ENCODE results near the gene TFCP2.
"Not testable (repeated sequence)": the region's sequence is repeated elsewhere in the genome, so short reads cannot be mapped to it uniquely, and the experiment has no call there.

TFCP2 gene, protein sequence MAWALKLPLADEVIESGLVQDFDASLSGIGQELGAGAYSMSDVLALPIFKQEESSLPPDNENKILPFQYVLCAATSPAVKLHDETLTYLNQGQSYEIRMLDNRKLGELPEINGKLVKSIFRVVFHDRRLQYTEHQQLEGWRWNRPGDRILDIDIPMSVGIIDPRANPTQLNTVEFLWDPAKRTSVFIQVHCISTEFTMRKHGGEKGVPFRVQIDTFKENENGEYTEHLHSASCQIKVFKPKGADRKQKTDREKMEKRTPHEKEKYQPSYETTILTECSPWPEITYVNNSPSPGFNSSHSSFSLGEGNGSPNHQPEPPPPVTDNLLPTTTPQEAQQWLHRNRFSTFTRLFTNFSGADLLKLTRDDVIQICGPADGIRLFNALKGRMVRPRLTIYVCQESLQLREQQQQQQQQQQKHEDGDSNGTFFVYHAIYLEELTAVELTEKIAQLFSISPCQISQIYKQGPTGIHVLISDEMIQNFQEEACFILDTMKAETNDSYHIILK

GRCh38 chr12:51172515-51173431 is at the start of gene TFCP2:
Gene TFCP2, minus strand, starts transcription at chr12:51173135. Its CDS starts 713 bp downstream, at chr12:51172422.
- DNase-seq (ENCODE audit: low read depth in 3 of 3): peak; percentile 86 to 91 (median 90)

GRCh38 chr12:51222461-51222860 is 49.5 kb upstream of the TFCP2 start:
- DNase-seq (ENCODE audit: low read depth in 3 of 3): no peak

DNA sequence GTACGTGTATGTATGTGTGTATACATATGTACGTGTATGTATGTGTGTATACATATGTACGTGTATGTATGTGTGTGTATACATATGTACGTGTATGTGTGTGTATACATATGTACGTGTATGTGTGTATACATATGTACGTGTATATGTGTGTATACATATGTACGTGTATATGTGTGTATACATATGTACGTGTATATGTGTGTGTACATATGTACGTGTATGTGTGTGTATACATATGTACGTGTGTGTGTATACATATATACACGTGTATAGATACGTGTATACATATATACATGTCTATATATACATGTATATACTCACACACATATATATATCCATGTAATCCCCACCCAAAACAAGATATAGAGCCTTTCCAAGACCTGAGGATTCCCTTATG is 46.9 kb upstream of the TFCP2 start:
- not testable (repeated sequence) for DNase-seq (ENCODE audit: low read depth in 3 of 3)

GRCh38 chr12:51219322-51219721 is 46.4 kb upstream of the TFCP2 start:
- no peak for DNase-seq (ENCODE audit: low read depth in 3 of 3)

DNA sequence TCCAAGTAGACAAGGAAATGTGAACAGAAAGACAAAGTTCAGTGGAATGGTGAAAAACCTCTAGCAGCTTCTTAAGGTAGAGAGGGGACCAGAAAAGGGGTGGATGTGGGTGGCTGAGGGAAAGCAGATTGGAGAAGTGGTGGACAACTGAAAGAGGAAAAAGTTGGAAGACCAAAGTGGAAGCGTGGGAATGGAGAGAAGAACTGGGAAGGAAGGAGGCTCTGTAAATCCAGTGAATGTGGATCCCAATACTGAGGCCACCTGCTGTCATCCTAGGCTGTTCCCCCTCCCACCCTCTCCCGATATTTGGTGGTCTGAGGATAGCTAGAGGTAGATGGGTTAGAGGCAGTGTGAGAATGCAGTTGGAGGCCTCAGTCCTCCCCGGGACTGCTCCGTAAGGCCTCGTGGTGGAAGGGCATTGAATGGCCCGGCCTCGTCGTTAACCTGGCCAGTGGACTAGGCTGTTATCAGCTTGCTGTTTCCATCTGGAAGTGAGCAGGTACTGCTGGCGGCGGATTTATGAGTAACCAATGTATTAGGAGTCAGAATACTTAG is 45.7 kb upstream of the TFCP2 start:
- no peak for DNase-seq (ENCODE audit: low read depth in 3 of 3)

- DNase-seq (ENCODE audit: low read depth in 3 of 3): peak; percentile 24 to 63 (median 45)
Measured at GRCh38 chr12:51217968-51218606, 45.2 kb upstream of the TFCP2 start, which contains the start of gene POU6F1. Gene POU6F1, minus strand, starts transcription at chr12:51218062. Its CDS starts 11,226 bp downstream, at chr12:51206836.

DNA sequence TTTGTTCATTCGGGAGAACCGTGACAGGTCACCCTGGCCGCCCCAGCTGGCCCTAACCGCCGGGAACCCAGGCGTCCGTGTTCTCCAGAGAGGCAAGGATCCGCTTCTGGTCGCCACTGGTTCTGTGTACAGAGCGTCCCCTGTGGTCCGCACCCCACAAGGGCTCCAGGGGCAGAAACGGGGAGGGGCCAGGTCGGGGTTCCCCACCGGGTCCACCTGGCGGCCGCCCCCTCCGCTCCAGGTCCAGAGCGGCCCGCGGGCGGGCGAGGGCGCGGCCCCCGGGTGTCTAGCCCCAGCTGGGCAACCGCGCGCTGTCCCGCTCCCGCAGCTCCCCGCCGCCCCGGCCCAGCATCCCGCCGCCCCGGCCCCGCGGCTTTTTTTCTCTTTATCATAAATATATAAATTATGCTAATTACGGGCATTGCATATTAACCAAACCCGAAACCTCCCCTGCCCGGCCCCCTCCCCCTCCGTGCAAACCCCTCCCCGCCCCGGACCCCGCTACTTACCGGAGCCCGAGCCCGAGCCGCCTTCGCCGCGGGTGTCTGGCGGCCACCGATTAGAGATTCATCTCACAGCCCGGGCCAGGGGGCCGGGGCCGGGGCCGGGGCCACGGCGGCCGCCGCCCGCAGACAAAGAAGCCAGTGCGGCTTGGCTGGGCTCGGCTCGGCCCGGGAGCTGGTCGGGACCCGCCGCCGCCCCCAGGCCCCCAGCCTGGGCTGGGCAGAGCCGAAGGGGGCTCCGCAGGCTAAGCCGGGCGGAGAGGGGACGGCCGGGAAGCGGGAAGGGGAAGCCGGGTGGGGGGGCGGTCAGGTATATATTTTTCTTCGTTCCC is 44.4 kb upstream of the TFCP2 start:
- DNase-seq (ENCODE audit: low read depth in 3 of 3): peak in 2 of 3 donors; percentile 17 to 30

DNA sequence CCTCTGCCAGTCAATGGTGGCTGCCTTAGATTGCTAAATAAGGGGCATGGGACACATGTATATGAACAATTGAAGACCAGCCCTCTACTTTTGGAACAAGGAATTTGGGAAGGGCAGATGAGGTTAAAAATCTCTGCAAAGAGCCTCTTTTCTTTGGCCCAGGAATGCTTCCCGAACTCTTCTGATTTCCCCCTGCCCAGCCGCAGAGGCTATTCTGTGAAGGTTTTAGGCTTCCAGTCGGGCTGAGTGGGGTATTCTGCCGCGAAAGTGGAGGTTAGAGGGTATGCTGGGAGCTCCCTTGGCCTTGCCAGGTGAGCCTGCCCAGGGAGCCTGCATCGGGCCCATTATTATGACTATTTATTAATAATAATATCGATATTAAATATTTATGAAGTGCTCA is 43.7 kb upstream of the TFCP2 start:
- DNase-seq (ENCODE audit: low read depth in 3 of 3): no peak

DNA sequence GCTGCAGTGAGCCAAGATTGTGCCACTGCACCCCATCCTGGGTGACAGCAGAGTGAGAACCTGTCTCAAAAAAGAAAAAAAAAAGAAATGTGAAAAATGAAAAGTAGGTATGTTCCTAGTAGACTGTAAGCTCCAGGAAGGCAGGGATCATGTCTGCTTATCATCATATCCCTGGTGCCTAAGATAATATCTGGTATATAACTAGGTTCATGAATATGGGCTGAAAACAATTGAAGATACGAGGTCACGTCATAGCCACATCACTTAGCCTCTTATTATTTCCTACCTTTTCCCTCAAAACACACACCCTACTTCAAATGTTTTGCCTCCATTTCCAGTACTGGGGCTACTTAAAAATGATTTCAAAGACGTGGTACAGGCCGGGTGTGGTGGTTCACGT is 42.0 kb upstream of the TFCP2 start:
- no peak for DNase-seq (ENCODE audit: low read depth in 3 of 3)

- no peak for DNase-seq (ENCODE audit: low read depth in 3 of 3)
Measured at GRCh38 chr12:51210690-51211395, 37.9 kb upstream of the TFCP2 start.

- DNase-seq (ENCODE audit: low read depth in 3 of 3): no peak
Measured at GRCh38 chr12:51209259-51209658, 36.3 kb upstream of the TFCP2 start.

GRCh38 chr12:51208016-51208660 is 35.2 kb upstream of the TFCP2 start:
- no peak for DNase-seq (ENCODE audit: low read depth in 3 of 3)

DNA sequence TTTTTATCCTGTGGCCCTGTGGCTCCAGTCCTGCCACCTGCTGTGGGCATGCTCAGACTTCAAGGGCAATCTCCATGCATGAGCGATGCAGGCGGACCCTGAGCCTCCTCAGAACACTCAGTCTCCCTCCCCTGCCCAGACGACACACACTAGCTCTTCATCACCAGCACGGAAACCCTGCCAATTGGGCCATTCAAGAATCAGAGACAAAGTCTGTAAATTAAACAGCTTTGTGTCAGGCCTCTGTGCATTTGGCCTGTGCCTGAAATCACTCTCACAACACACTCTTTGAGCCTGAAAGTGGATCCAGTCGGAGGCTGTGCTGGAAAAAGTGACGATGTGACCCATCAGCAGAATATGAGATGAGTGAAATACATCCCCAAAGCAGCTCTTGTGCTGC is 32.4 kb upstream of the TFCP2 start:
- DNase-seq (ENCODE audit: low read depth in 3 of 3): no peak

- DNase-seq (ENCODE audit: low read depth in 3 of 3): no peak
Measured at GRCh38 chr12:51202718-51203117, 29.8 kb upstream of the TFCP2 start.

DNA sequence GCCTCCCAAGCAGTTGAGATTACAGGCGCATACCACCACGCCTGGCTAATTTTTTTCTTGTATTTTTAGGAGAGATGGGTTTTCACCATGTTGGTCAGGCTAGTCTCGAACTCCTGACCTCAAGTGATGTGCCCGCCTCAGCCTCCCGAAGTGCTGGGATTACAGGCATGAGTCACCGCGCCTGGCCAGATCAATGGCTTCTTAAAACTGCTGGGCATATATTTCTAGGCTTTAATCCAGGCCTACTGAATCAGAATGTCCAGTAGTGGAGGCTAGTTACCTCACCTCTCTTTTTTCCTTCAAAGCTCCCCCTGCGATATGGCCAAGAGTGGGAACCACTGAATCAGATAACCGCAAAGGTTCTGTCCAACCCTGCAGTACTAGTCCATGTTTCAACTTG is 27.9 kb upstream of the TFCP2 start:
- DNase-seq (ENCODE audit: low read depth in 3 of 3): no peak

GRCh38 chr12:51200156-51200555 is 27.2 kb upstream of the TFCP2 start:
- no peak for DNase-seq (ENCODE audit: low read depth in 3 of 3)

DNA sequence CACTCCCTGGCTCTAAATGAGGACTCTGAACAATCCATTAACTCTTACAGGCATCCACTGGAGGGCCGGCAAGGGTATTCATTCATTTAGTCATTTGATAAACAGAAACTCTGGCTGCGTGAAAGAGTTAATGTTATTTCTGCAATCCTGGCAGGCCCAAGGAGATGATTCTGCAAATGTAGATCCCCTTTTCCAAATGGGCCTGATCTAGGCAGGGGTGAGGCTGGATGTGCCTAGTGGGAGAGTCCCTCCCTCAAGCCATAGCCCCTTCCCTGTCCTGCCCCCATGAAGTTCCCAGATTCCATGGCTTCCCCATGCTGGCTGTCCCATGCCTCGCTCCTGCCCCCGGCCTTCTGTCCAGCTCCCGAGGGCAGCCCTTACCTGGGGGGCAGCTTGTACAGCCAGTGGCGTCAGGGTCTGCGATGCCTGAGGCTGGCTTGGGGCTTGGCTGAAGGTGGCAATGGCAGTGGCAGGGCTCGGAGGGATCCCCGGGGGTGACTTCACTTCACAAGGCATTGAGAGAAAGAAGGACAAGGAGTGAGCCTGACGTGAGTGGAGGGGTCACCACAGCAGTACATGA is 26.5 kb upstream of the TFCP2 start:
- no peak for DNase-seq (ENCODE audit: low read depth in 3 of 3)

- no peak for DNase-seq (ENCODE audit: low read depth in 3 of 3)
Measured at GRCh38 chr12:51198568-51199365, 25.8 kb upstream of the TFCP2 start.
